ENCODE data around the gene EML4.

DNA sequence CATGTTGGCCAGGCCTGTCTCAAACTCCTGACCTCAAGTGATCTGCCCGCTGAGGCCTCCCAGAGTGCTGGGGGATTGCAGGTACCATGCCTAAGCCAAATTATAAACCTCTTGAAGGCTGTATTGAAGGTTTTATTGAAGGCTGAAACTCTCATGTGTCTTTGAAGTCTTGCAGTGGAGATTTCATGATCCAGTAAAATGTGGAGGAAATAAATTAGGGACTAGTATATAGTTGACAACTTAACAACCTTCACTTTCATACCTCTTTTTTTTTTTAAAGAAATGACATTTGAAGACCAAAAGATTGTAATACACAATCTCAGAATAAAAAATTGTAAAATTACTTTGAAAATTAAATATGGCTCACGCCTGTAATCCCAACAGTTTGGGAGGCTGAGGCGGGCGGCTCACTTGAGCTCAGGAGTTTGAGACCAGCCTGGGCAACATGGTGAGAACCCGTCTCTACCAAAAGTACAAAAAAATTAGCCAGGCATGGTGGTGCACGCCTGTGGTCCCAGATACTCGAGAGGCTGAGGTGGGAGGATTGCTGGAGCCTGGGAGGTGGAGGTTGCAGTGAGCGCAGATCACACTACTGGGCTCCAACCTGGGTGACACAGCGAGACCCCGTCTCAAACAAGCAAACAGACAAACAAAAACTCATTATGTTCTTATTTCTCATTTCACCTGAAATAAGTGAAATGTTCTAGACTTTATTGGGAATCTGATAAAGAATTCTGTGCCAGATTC, 8.0 kb downstream of the EML4 start:
- TF ChIP-seq GATA2 (IDR thresholded peaks at IDR 0.05; ENCODE audit: low read depth, low read length): no peak
- no peak for TF ChIP-seq GATA3 (IDR thresholded peaks at IDR 0.05; ENCODE audit: low read depth, low read length)

Measured in SH-SY5Y (cell line).